ENCODE measurements around the gene FYTTD1.

Gene FYTTD1

GRCh38 chr3:197830308-197830966 is 80.8 kb downstream of the FYTTD1 start:
- DNase-seq (ENCODE audit: extremely low read depth in 1 of 2, low read depth in 1 of 2): no peak

- no peak for DNase-seq (ENCODE audit: extremely low read depth in 1 of 2, low read depth in 1 of 2)
Observed at GRCh38 chr3:197830967-197831313, 81.3 kb downstream of the FYTTD1 start.

- no peak for DNase-seq (ENCODE audit: extremely low read depth in 1 of 2, low read depth in 1 of 2)
Observed at GRCh38 chr3:197833930-197834715, 84.4 kb downstream of the FYTTD1 start.

- no peak for DNase-seq (ENCODE audit: extremely low read depth in 1 of 2, low read depth in 1 of 2)
Observed at GRCh38 chr3:197835509-197835908, 85.8 kb downstream of the FYTTD1 start.

GRCh38 chr3:197836244-197836643 is 86.6 kb downstream of the FYTTD1 start:
- no peak for DNase-seq (ENCODE audit: extremely low read depth in 1 of 2, low read depth in 1 of 2)
